Measurements from ENCODE around the gene PRAMEF1.
"Not testable (repeated sequence)": the region's sequence is repeated elsewhere in the genome, so short reads cannot be mapped to it uniquely, and the experiment has no call there.

The PRAMEF1 gene

DNA sequence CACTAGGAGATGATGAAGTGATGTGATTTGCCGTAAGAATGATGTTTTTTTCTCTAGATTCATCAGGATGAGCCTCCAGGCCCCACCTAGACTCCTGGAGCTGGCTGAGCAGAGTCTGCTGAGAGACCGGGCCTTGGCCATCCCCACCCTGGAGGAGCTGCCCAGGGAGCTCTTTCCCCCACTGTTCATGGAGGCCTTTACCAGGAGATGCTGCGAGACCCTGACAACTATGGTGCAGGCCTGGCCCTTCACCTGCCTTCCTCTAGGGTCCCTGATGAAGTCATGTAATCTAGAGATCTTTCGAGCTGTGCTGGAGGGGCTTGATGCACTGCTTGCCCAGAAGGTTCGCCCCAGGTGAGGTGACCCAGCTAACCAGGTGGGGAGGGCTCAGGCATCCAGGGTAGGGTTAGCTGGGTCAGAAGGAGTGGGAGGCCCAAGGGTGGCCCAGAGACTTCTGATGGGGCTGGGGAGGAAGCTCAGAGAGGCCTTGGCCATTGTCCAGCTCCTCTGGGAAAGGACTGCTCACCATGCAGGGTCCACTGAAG is 16.3 kb upstream of the PRAMEF1 start:
- Histone ChIP-seq H3K4me3 (ENCODE audit: low read depth in 1 of 2, low read length in 2 of 2) (no peak overlapping the region), H3K27ac (ENCODE audit: low read depth, low read length) (no peak overlapping the region), H3K4me1 (ENCODE audit: control insufficient read depth in 1 of 2, insufficient read depth in 2 of 2, low read length in 2 of 2) (no peaks in the 10 kb centered on the region), H3K9ac (ENCODE audit: low read depth in 1 of 2, low read length in 2 of 2) (no peak overlapping the region), H3K36me3 (ENCODE audit: control insufficient read depth in 1 of 2, insufficient read depth in 2 of 2, low read length in 2 of 2) (no peaks in the 10 kb centered on the region), H3K9me3 (ENCODE audit: control insufficient read depth in 1 of 2, low read length in 2 of 2) (no peaks in the 10 kb centered on the region), H3K27me3 (ENCODE audit: control insufficient read depth in 1 of 2, insufficient read depth in 2 of 2, low read length in 2 of 2) (peaks cover 0 to 3% of the 10 kb centered on the region in 2 donors)

GRCh38 chr1:12775443-12775842 is 15.8 kb upstream of the PRAMEF1 start:
- H3K27me3 ChIP-seq (ENCODE audit: control insufficient read depth in 1 of 2, insufficient read depth in 2 of 2, low read length in 2 of 2) = peaks cover 0 to 3% of the 10 kb centered on the region in 2 donors
- H3K4me1 ChIP-seq (ENCODE audit: control insufficient read depth in 1 of 2, insufficient read depth in 2 of 2, low read length in 2 of 2) = no peaks in the 10 kb centered on the region
- no peaks in the 10 kb centered on the region for H3K9me3 ChIP-seq (ENCODE audit: control insufficient read depth in 1 of 2, low read length in 2 of 2)
- H3K9ac ChIP-seq (ENCODE audit: low read depth in 1 of 2, low read length in 2 of 2) = no peak overlapping the region
- H3K4me3 ChIP-seq (ENCODE audit: low read depth in 1 of 2, low read length in 2 of 2) = no peak overlapping the region
- H3K27ac ChIP-seq (ENCODE audit: low read depth, low read length) = no peak overlapping the region
- H3K36me3 ChIP-seq (ENCODE audit: control insufficient read depth in 1 of 2, insufficient read depth in 2 of 2, low read length in 2 of 2) = no peaks in the 10 kb centered on the region

DNA sequence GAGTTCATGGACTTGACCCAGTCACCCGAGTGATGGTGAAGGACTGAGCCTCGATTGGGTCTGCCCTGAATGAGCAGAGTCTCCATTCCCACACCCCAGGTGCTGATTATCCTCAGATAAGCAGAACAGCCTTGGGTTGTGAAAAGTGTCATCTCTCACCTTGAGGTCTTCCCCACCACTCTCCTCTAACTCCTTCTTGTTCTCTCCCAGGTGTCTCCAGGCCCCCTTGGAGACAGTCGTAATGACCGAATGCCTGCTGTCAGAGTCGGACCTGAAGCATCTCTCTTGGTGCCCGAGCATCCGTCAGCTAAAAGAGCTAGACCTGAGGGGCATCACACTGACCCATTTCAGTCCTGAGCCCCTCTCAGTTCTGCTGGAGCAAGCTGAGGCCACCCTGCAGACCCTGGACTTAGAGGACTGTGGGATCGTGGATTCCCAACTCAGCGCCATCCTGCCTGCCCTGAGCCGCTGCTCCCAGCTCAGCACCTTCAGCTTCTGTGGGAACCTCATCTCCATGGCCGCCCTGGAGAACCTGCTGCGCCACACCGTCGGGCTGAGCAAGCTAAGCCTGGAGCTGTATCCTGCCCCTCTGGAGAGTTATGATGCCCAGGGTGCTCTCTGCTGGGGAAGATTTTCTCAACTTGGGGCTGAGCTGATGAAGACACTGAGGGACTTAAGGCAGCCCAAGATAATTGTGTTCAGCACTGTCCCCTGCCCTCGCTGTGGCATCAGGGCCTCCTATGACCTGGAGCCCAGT is 14.2 kb upstream of the PRAMEF1 start:
- H3K9me3 ChIP-seq (ENCODE audit: control insufficient read depth in 1 of 2, low read length in 2 of 2) = no peaks in the 10 kb centered on the region
- no peaks in the 10 kb centered on the region for H3K4me1 ChIP-seq (ENCODE audit: control insufficient read depth in 1 of 2, insufficient read depth in 2 of 2, low read length in 2 of 2)
- H3K4me3 ChIP-seq (ENCODE audit: low read depth in 1 of 2, low read length in 2 of 2) = no peak overlapping the region
- H3K36me3 ChIP-seq (ENCODE audit: control insufficient read depth in 1 of 2, insufficient read depth in 2 of 2, low read length in 2 of 2) = no peaks in the 10 kb centered on the region
- peaks cover 0 to 3% of the 10 kb centered on the region in 2 donors for H3K27me3 ChIP-seq (ENCODE audit: control insufficient read depth in 1 of 2, insufficient read depth in 2 of 2, low read length in 2 of 2)
- H3K27ac ChIP-seq (ENCODE audit: low read depth, low read length) = no peak overlapping the region
- H3K9ac ChIP-seq (ENCODE audit: low read depth in 1 of 2, low read length in 2 of 2) = no peak overlapping the region

- Histone ChIP-seq H3K9ac (ENCODE audit: low read depth in 1 of 2, low read length in 2 of 2) (no peak overlapping the region), H3K4me3 (ENCODE audit: low read depth in 1 of 2, low read length in 2 of 2) (no peak overlapping the region), H3K36me3 (ENCODE audit: control insufficient read depth in 1 of 2, insufficient read depth in 2 of 2, low read length in 2 of 2) (no peaks in the 10 kb centered on the region), H3K9me3 (ENCODE audit: control insufficient read depth in 1 of 2, low read length in 2 of 2) (no peaks in the 10 kb centered on the region), H3K27ac (ENCODE audit: low read depth, low read length) (no peak overlapping the region), H3K27me3 (ENCODE audit: control insufficient read depth in 1 of 2, insufficient read depth in 2 of 2, low read length in 2 of 2) (no peaks in the 10 kb centered on the region), H3K4me1 (ENCODE audit: control insufficient read depth in 1 of 2, insufficient read depth in 2 of 2, low read length in 2 of 2) (no peaks in the 10 kb centered on the region)
These were observed 13.1 kb upstream of the PRAMEF1 start for GRCh38 chr1:12778061-12778460.

DNA sequence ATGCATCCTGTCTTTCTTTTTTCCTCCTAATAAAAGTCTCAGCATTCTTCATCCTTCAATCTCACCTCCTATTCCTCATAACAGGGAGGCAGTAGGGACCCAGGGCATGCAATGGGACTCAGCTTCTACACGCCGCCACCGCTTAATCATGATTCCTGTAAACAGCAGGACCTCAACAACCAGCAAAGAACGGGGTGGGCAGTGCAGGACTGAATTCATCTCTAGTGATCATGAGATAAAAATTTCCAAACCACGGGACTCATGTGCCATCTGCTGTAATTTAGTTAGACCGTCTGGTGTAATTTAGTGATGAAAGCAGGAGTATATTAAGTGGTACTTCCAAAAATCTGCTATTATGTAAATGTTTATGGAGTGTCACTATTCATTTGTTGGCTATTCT is 12.3 kb upstream of the PRAMEF1 start:
- H3K9me3 ChIP-seq (ENCODE audit: control insufficient read depth in 1 of 2, low read length in 2 of 2) = no peaks in the 10 kb centered on the region
- no peaks in the 10 kb centered on the region for H3K36me3 ChIP-seq (ENCODE audit: control insufficient read depth in 1 of 2, insufficient read depth in 2 of 2, low read length in 2 of 2)
- H3K4me3 ChIP-seq (ENCODE audit: low read depth in 1 of 2, low read length in 2 of 2) = no peak overlapping the region
- H3K27me3 ChIP-seq (ENCODE audit: control insufficient read depth in 1 of 2, insufficient read depth in 2 of 2, low read length in 2 of 2) = no peaks in the 10 kb centered on the region
- no peaks in the 10 kb centered on the region for H3K4me1 ChIP-seq (ENCODE audit: control insufficient read depth in 1 of 2, insufficient read depth in 2 of 2, low read length in 2 of 2)
- no peak overlapping the region for H3K27ac ChIP-seq (ENCODE audit: low read depth, low read length)
- no peak overlapping the region for H3K9ac ChIP-seq (ENCODE audit: low read depth in 1 of 2, low read length in 2 of 2)

DNA sequence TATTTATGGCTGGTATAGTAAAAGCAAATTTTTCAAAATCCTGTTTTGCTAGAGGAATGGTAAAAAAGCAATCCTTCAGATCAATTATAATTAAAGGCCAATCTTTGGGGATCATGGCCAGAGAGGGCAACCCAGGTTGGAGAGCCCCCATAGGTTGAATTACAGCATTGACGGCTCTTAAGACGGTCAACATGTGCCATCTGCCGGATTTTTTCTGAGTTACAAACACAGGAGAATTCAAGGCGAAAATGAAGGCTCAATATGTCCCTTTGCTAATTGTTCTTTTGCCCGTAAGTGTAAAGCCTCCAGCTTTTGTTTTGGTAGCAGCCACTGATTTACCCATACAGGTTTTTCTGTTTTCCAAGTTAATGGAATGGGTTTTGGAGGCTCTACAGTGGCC is 9.7 kb upstream of the PRAMEF1 start:
- not testable (repeated sequence) for H3K9ac ChIP-seq (ENCODE audit: low read depth in 1 of 2, low read length in 2 of 2); H3K36me3 ChIP-seq (ENCODE audit: control insufficient read depth in 1 of 2, insufficient read depth in 2 of 2, low read length in 2 of 2); H3K4me1 ChIP-seq (ENCODE audit: control insufficient read depth in 1 of 2, insufficient read depth in 2 of 2, low read length in 2 of 2); H3K27ac ChIP-seq (ENCODE audit: low read depth, low read length); H3K27me3 ChIP-seq (ENCODE audit: control insufficient read depth in 1 of 2, insufficient read depth in 2 of 2, low read length in 2 of 2); H3K4me3 ChIP-seq (ENCODE audit: low read depth in 1 of 2, low read length in 2 of 2)
- peaks cover 8 to 12% of the 10 kb centered on the region in 2 donors for H3K9me3 ChIP-seq (ENCODE audit: control insufficient read depth in 1 of 2, low read length in 2 of 2)

DNA sequence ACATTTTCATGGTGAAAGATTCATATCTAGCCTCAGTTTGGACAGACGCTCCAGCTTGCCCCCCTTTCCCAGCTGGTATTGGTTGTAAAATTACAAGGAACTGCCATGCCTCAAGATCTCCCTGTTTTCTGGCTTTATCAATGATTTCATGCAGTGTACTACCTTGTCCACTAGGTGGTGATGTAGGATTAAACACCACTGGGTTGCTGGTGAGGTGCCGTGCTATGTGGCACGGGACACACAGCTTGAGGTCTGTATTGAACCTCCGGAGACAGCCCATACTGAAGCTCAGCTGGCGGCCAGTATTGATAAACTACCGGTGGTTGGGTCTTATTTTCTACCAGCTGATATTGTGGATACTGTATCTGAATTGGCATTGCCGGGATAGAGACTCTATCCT is 7.4 kb upstream of the PRAMEF1 start:
- not testable (repeated sequence) for H3K9ac ChIP-seq (ENCODE audit: low read depth in 1 of 2, low read length in 2 of 2); H3K36me3 ChIP-seq (ENCODE audit: control insufficient read depth in 1 of 2, insufficient read depth in 2 of 2, low read length in 2 of 2); H3K4me3 ChIP-seq (ENCODE audit: low read depth in 1 of 2, low read length in 2 of 2); H3K27ac ChIP-seq (ENCODE audit: low read depth, low read length); H3K4me1 ChIP-seq (ENCODE audit: control insufficient read depth in 1 of 2, insufficient read depth in 2 of 2, low read length in 2 of 2); H3K27me3 ChIP-seq (ENCODE audit: control insufficient read depth in 1 of 2, insufficient read depth in 2 of 2, low read length in 2 of 2)
- H3K9me3 ChIP-seq (ENCODE audit: control insufficient read depth in 1 of 2, low read length in 2 of 2) = peaks cover 8 to 12% of the 10 kb centered on the region in 2 donors

GRCh38 chr1:12784729-12785128 is 6.5 kb upstream of the PRAMEF1 start:
- H3K4me1 ChIP-seq (ENCODE audit: control insufficient read depth in 1 of 2, insufficient read depth in 2 of 2, low read length in 2 of 2); H3K4me3 ChIP-seq (ENCODE audit: low read depth in 1 of 2, low read length in 2 of 2); H3K27ac ChIP-seq (ENCODE audit: low read depth, low read length); H3K9ac ChIP-seq (ENCODE audit: low read depth in 1 of 2, low read length in 2 of 2); H3K36me3 ChIP-seq (ENCODE audit: control insufficient read depth in 1 of 2, insufficient read depth in 2 of 2, low read length in 2 of 2); H3K27me3 ChIP-seq (ENCODE audit: control insufficient read depth in 1 of 2, insufficient read depth in 2 of 2, low read length in 2 of 2): not testable (repeated sequence)
- peaks cover 8 to 12% of the 10 kb centered on the region in 2 donors for H3K9me3 ChIP-seq (ENCODE audit: control insufficient read depth in 1 of 2, low read length in 2 of 2)

DNA sequence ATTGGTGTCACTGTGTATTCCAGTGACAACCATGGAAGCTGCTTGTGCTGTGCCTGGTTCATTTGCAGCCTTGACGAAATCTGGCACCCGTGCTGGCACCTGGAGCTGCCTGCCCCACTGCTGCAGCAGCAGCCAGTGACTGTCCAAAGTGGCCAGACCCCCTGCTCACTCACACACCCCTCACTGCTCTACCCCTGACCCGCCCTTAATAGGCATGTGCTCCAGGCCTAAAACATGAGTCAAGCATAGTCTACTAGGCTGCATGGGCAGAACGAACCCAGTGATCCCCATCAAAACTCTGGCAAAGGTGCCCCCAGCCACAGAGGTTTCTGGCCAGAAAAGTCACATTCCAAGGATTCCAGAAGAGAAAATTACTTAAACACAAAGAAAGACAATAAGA is 7.7 kb downstream of the PRAMEF1 start:
- no peak overlapping the region for H3K27ac ChIP-seq (ENCODE audit: low read depth, low read length)
- H3K27me3 ChIP-seq (ENCODE audit: control insufficient read depth in 1 of 2, insufficient read depth in 2 of 2, low read length in 2 of 2) = no peaks in the 10 kb centered on the region
- H3K4me1 ChIP-seq (ENCODE audit: control insufficient read depth in 1 of 2, insufficient read depth in 2 of 2, low read length in 2 of 2) = no peaks in the 10 kb centered on the region
- no peaks in the 10 kb centered on the region for H3K36me3 ChIP-seq (ENCODE audit: control insufficient read depth in 1 of 2, insufficient read depth in 2 of 2, low read length in 2 of 2)
- no peak overlapping the region for H3K9ac ChIP-seq (ENCODE audit: low read depth in 1 of 2, low read length in 2 of 2)
- no peaks in the 10 kb centered on the region for H3K9me3 ChIP-seq (ENCODE audit: control insufficient read depth in 1 of 2, low read length in 2 of 2)
- H3K4me3 ChIP-seq (ENCODE audit: low read depth in 1 of 2, low read length in 2 of 2) = no peak overlapping the region

DNA sequence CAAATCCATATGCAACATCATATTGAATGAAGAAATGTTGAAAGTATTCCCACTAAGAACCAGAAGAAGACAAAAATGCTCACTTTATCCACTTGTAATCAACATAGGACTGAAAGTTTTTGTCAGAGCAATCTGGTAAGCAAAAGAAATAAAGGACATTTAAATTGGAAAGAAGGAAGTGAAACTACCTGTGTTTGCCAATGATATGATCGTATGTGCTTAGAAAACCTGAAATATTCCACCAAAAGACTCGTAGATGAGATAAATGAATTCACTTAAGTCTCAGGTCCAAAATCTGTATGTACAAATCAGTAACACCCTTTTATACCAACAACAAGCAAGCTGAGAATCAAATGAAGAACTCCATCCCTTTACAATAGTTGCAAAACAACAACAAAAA is 8.5 kb downstream of the PRAMEF1 start:
- Histone ChIP-seq H3K27me3 (ENCODE audit: control insufficient read depth in 1 of 2, insufficient read depth in 2 of 2, low read length in 2 of 2) (no peaks in the 10 kb centered on the region), H3K9me3 (ENCODE audit: control insufficient read depth in 1 of 2, low read length in 2 of 2) (no peaks in the 10 kb centered on the region), H3K27ac (ENCODE audit: low read depth, low read length) (no peak overlapping the region), H3K36me3 (ENCODE audit: control insufficient read depth in 1 of 2, insufficient read depth in 2 of 2, low read length in 2 of 2) (no peaks in the 10 kb centered on the region), H3K9ac (ENCODE audit: low read depth in 1 of 2, low read length in 2 of 2) (no peak overlapping the region), H3K4me3 (ENCODE audit: low read depth in 1 of 2, low read length in 2 of 2) (no peak overlapping the region), H3K4me1 (ENCODE audit: control insufficient read depth in 1 of 2, insufficient read depth in 2 of 2, low read length in 2 of 2) (no peaks in the 10 kb centered on the region)
